NAMALWA (cell line): ENCODE measurements around the gene TPRA1.

Experiments
- DNase-seq: peaks from one replicate; pipeline ENCODE4 v3.0.0-alpha.2; 2015; ENCODE audit warnings: low spot score

TPRA1 gene

GRCh38 chr3:127590282-127590592 lies 296 bp downstream of the TPRA1 start:
- no peak for DNase-seq

GRCh38 chr3:127589600-127590281 lies 792 bp downstream of the TPRA1 start:
- DNase-seq = no peak

- no peak for DNase-seq
Measured at GRCh38 chr3:127588806-127589577, 1.5 kb downstream of the TPRA1 start.

GRCh38 chr3:127587876-127588275 lies 2.7 kb downstream of the TPRA1 start:
- DNase-seq = no peak

GRCh38 chr3:127585813-127586413 lies 4.6 kb downstream of the TPRA1 start:
- DNase-seq = no peak

- DNase-seq = no peak
Measured at GRCh38 chr3:127585163-127585812, 5.2 kb downstream of the TPRA1 start.

GRCh38 chr3:127584734-127585133 lies 5.8 kb downstream of the TPRA1 start:
- no peak for DNase-seq

- no peak for DNase-seq
Measured at GRCh38 chr3:127580327-127581060, 10.0 kb downstream of the TPRA1 start.

- DNase-seq = no peak
Measured at GRCh38 chr3:127578802-127579201, 11.7 kb downstream of the TPRA1 start.

GRCh38 chr3:127578168-127578567 lies 12.4 kb downstream of the TPRA1 start:
- DNase-seq = no peak

GRCh38 chr3:127577448-127577847 lies 13.1 kb downstream of the TPRA1 start:
- DNase-seq = no peak

- peak; percentile 93 for DNase-seq
Measured at GRCh38 chr3:127574880-127575878, 15.4 kb downstream of the TPRA1 start.

- no peak for DNase-seq
Measured at GRCh38 chr3:127573912-127574311, 16.6 kb downstream of the TPRA1 start.

- no peak for DNase-seq
Measured at GRCh38 chr3:127573401-127573800, 17.1 kb downstream of the TPRA1 start.

GRCh38 chr3:127572735-127573134 lies 17.8 kb downstream of the TPRA1 start:
- DNase-seq = no peak

- DNase-seq = no peak
Measured at GRCh38 chr3:127572186-127572585, 18.3 kb downstream of the TPRA1 start.

- DNase-seq = no peak
Measured at GRCh38 chr3:127570520-127570919, 20.0 kb downstream of the TPRA1 start.

- no peak for DNase-seq
Measured at GRCh38 chr3:127569160-127569559, 21.4 kb downstream of the TPRA1 start.

GRCh38 chr3:127568586-127568985 lies 21.9 kb downstream of the TPRA1 start:
- DNase-seq = no peak

- DNase-seq = no peak
Measured at GRCh38 chr3:127566833-127567232, 23.7 kb downstream of the TPRA1 start.

- DNase-seq = no peak
Measured at GRCh38 chr3:127565711-127566110, 24.8 kb downstream of the TPRA1 start.
